Measurements from ENCODE around the gene GABRR3. TPM values are rescaled to one million over a fixed set of nuclear protein-coding genes. Genes with fewer than 3 reads are reported as not detected.

GABRR3 gene
- polyA plus RNA-seq, 1 donor from 2014 or later: not detected

DNA sequence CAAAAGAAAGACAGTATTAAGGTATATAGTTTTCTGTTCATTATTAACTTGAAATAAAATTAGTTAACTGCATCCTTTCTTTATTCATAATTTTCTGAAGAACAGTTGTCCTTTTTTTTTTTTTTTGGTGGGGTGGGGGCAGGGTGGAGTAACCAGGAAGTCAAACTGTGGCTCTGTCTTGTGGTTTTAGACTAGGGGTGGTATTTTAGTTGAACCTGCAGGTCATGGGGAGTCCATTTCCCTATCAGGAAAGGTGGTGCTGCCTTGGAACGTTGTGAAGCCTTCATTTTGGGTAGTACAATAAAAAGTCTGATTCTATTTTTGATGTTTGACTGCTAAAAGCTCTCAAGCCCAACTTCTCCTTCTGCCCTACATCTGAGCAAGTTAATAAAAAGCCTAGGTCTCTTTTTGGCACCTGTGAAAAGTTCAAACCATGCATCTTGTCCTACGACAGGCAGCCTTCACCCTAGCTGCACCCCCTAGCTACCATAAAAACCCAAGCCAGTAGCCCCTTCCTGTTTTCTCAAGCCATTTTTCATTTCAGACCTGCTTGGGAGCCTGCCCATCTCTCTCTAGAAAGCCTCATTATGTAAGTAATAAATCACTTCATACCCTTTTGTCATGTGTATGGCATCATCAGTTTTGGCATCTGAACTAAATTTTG lies 31.7 kb downstream of the GABRR3 start:
- no peak overlapping the region for H3K4me3 ChIP-seq (ENCODE audit: low read length)
- H3K9me3 ChIP-seq (ENCODE audit: low read length): no peaks in the 10 kb centered on the region
- no peak overlapping the region for H3K27ac ChIP-seq (ENCODE audit: low read length)

GRCh38 chr3:98002717-98003116 lies 32.4 kb downstream of the GABRR3 start:
- Histone ChIP-seq H3K9ac (ENCODE audit: low read length) (no peak overlapping the region), H3K9me2 (ENCODE audit: insufficient read depth, low read length) (no peaks in the 10 kb centered on the region), H2AFZ (ENCODE audit: low read depth, low read length) (no peak overlapping the region), H3K27me3 (ENCODE audit: insufficient read depth, low read depth, low read length) (no peaks in the 10 kb centered on the region), H3K4me3 (ENCODE audit: low read length) (no peak overlapping the region), H3K27ac (ENCODE audit: low read length) (no peak overlapping the region), H3F3A (ENCODE audit: insufficient read depth, low read length, poor library complexity, severe bottlenecking) (no peaks in the 10 kb centered on the region), H4K20me1 (ENCODE audit: insufficient read depth) (no peaks in the 10 kb centered on the region), H3K36me3 (ENCODE audit: insufficient read depth, low read length) (no peaks in the 10 kb centered on the region), H3K9me3 (ENCODE audit: low read length) (no peaks in the 10 kb centered on the region), H3K4me2 (ENCODE audit: low read length) (no peak overlapping the region), H3K79me2 (replicated peaks; ENCODE audit: insufficient read depth, low read length) (no peaks in the 10 kb centered on the region)
- TF ChIP-seq TAF1 (IDR thresholded peaks at IDR 0.05; ENCODE audit: low read depth) (no peak), SMC3 (conservative IDR thresholded peaks at IDR 0.05; ENCODE audit: poor library complexity) (no peak), EZH2 (IDR thresholded peaks at IDR 0.05; ENCODE audit: borderline replicate concordance, insufficient read depth, low read length, poor library complexity, severe bottlenecking) (no peak), POLR2AphosphoS5 (IDR thresholded peaks at IDR 0.05) (no peak), RAD21 (conservative IDR thresholded peaks at IDR 0.05) (no peak), EP300 (conservative IDR thresholded peaks at IDR 0.05; ENCODE audit: poor library complexity, severe bottlenecking) (no peak)
- TF ChIP-seq, protein P1, sequence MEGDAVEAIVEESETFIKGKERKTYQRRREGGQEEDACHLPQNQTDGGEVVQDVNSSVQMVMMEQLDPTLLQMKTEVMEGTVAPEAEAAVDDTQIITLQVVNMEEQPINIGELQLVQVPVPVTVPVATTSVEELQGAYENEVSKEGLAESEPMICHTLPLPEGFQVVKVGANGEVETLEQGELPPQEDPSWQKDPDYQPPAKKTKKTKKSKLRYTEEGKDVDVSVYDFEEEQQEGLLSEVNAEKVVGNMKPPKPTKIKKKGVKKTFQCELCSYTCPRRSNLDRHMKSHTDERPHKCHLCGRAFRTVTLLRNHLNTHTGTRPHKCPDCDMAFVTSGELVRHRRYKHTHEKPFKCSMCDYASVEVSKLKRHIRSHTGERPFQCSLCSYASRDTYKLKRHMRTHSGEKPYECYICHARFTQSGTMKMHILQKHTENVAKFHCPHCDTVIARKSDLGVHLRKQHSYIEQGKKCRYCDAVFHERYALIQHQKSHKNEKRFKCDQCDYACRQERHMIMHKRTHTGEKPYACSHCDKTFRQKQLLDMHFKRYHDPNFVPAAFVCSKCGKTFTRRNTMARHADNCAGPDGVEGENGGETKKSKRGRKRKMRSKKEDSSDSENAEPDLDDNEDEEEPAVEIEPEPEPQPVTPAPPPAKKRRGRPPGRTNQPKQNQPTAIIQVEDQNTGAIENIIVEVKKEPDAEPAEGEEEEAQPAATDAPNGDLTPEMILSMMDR (IDR thresholded peaks at IDR 0.05; ENCODE audit: poor library complexity, severe bottlenecking): no peak

More for the DNA sequence above, 31.7 kb downstream of the GABRR3 start:
- TF ChIP-seq EP300 (conservative IDR thresholded peaks at IDR 0.05; ENCODE audit: poor library complexity, severe bottlenecking) (no peak), EZH2 (IDR thresholded peaks at IDR 0.05; ENCODE audit: borderline replicate concordance, insufficient read depth, low read length, poor library complexity, severe bottlenecking) (no peak)
- TF ChIP-seq, protein P2, sequence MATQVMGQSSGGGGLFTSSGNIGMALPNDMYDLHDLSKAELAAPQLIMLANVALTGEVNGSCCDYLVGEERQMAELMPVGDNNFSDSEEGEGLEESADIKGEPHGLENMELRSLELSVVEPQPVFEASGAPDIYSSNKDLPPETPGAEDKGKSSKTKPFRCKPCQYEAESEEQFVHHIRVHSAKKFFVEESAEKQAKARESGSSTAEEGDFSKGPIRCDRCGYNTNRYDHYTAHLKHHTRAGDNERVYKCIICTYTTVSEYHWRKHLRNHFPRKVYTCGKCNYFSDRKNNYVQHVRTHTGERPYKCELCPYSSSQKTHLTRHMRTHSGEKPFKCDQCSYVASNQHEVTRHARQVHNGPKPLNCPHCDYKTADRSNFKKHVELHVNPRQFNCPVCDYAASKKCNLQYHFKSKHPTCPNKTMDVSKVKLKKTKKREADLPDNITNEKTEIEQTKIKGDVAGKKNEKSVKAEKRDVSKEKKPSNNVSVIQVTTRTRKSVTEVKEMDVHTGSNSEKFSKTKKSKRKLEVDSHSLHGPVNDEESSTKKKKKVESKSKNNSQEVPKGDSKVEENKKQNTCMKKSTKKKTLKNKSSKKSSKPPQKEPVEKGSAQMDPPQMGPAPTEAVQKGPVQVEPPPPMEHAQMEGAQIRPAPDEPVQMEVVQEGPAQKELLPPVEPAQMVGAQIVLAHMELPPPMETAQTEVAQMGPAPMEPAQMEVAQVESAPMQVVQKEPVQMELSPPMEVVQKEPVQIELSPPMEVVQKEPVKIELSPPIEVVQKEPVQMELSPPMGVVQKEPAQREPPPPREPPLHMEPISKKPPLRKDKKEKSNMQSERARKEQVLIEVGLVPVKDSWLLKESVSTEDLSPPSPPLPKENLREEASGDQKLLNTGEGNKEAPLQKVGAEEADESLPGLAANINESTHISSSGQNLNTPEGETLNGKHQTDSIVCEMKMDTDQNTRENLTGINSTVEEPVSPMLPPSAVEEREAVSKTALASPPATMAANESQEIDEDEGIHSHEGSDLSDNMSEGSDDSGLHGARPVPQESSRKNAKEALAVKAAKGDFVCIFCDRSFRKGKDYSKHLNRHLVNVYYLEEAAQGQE (IDR thresholded peaks at IDR 0.05; ENCODE audit: borderline replicate concordance): no peak
- H3K9me2 ChIP-seq (ENCODE audit: insufficient read depth, low read length): no peaks in the 10 kb centered on the region
- no peaks in the 10 kb centered on the region for H3K79me2 ChIP-seq (replicated peaks; ENCODE audit: insufficient read depth, low read length)
- H3K9ac ChIP-seq (ENCODE audit: low read length): no peak overlapping the region
- H3K36me3 ChIP-seq (ENCODE audit: insufficient read depth, low read length): no peaks in the 10 kb centered on the region
- H4K20me1 ChIP-seq (ENCODE audit: insufficient read depth): no peaks in the 10 kb centered on the region
- no peak overlapping the region for H2AFZ ChIP-seq (ENCODE audit: low read depth, low read length)
- H3K4me2 ChIP-seq (ENCODE audit: low read length): no peak overlapping the region
- no peaks in the 10 kb centered on the region for H3F3A ChIP-seq (ENCODE audit: insufficient read depth, low read length, poor library complexity, severe bottlenecking)
- no peaks in the 10 kb centered on the region for H3K27me3 ChIP-seq (ENCODE audit: insufficient read depth, low read depth, low read length)

Measured in neural cell (in vitro differentiated cells).